ENCODE data around the gene ZNF496.
"Not testable (repeated sequence)": the region's sequence is repeated elsewhere in the genome, so short reads cannot be mapped to it uniquely, and the experiment has no call there.

The ZNF496 gene

GRCh38 chr1:247331525-247332214 lies at the start of gene ZNF496:
Gene ZNF496, minus strand, starts transcription at chr1:247331867. Its CDS starts 2,289 bp downstream, at chr1:247329578.
- peak; percentile 90 for DNase-seq (ENCODE audit: extremely low spot score)
- CTCF ChIA-PET: no interaction called here
- no peak for TF ChIP-seq CTCF (IDR thresholded peaks at IDR 0.05; ENCODE audit: control extremely low read depth, extremely low read depth, low read depth, missing control alignments)
- POLR2A ChIA-PET: interaction anchor here (0.7 kb wide), 1 partner anchor 9 kb away, joined by 3 read pairs; no protein-coding TSS in a partner anchor

- no peak for TF ChIP-seq CTCF (IDR thresholded peaks at IDR 0.05; ENCODE audit: control extremely low read depth, extremely low read depth, low read depth, missing control alignments)
- CTCF ChIA-PET: interaction anchor here (1.1 to 1.2 kb wide), 2 partner anchors 11 to 12 kb away, joined by 3 to 4 read pairs; no protein-coding TSS in a partner anchor
- DNase-seq (ENCODE audit: extremely low spot score): no peak
- POLR2A ChIA-PET: no interaction called here
These were observed 46.8 kb upstream of the ZNF496 start for GRCh38 chr1:247378334-247379073.

- CTCF ChIA-PET: interaction anchor here (1.1 kb wide), 1 partner anchor 12 kb away, joined by 6 read pairs; no protein-coding TSS in a partner anchor
- POLR2A ChIA-PET; DNase-seq (ENCODE audit: extremely low spot score): not testable (repeated sequence)
These were observed 46.0 kb upstream of the ZNF496 start for GRCh38 chr1:247377656-247378055.

GRCh38 chr1:247376659-247377058 lies 45.0 kb upstream of the ZNF496 start:
- no peak for DNase-seq (ENCODE audit: extremely low spot score)
- ChIA-PET POLR2A (no interaction called here), CTCF (interaction anchor here (1.1 kb wide), 1 partner anchor 13 kb away, joined by 6 read pairs; no protein-coding TSS in a partner anchor)
- TF ChIP-seq CTCF (IDR thresholded peaks at IDR 0.05; ENCODE audit: control extremely low read depth, extremely low read depth, low read depth, missing control alignments): no peak

GRCh38 chr1:247375747-247376146 lies 44.1 kb upstream of the ZNF496 start:
- ChIA-PET CTCF (interaction anchor here (4.4 kb wide), 1 partner anchor 12 kb away, joined by 57 read pairs; no protein-coding TSS in a partner anchor), POLR2A (no interaction called here)
- DNase-seq (ENCODE audit: extremely low spot score): no peak
- TF ChIP-seq CTCF (IDR thresholded peaks at IDR 0.05; ENCODE audit: control extremely low read depth, extremely low read depth, low read depth, missing control alignments): no peak

- DNase-seq (ENCODE audit: extremely low spot score); POLR2A ChIA-PET: not testable (repeated sequence)
- CTCF ChIA-PET: interaction anchor here (1.2 to 4.4 kb wide), 6 partner anchors 9 to 112 kb away, joined by 3 to 83 read pairs (median 16); no protein-coding TSS in a partner anchor
These were observed 43.1 kb upstream of the ZNF496 start for GRCh38 chr1:247374651-247375334.

GRCh38 chr1:247373721-247374141 lies 42.1 kb upstream of the ZNF496 start:
- peak; percentile 39 for TF ChIP-seq CTCF (IDR thresholded peaks at IDR 0.05; ENCODE audit: control extremely low read depth, extremely low read depth, low read depth, missing control alignments)
- peak; percentile 29 for DNase-seq (ENCODE audit: extremely low spot score)
- ChIA-PET CTCF (interaction anchor here (1.2 to 4.4 kb wide), 13 partner anchors 8 to 113 kb away, joined by 3 to 83 read pairs (median 7); no protein-coding TSS in a partner anchor), POLR2A (no interaction called here)
